HepG2 (cell line): Measurements from ENCODE around the gene KCNE5. TPM values are rescaled to one million over a fixed set of nuclear protein-coding genes. Genes with fewer than 3 reads are reported as not detected.
A peak's percentile ranks its signal among the peaks of the same experiment; 100 is the strongest.

Source experiments
- ATAC-seq: fragments of 200-7000 bp; cut with Tn5 transposase; 3 replicates; pipeline ENCODE4 v1.9.1; 2020; ENCODE audit warnings: mild to moderate bottlenecking, moderate library complexity
- BruUV-seq: library from RNA; stranded (reverse); fragments of 400-500 nt; replicated peaks from 2 replicates; lab custom pipeline; 2021; lab: Mats Ljungman, UMichigan
- CTCF ChIA-PET: fragments of 300-600 bp; formaldehyde crosslinking; extraction: SDS; loops from one replicate; lab custom pipeline; 2021; ENCODE audit warnings: low total read pairs, inconsistent platforms, low intra/inter-chr PET ratio; lab: Yijun Ruan, JAX
- POLR2A ChIA-PET: fragments of 350-600 bp; sonication (Branson Sonifier 250); formaldehyde crosslinking; loops from one replicate; lab custom pipeline; 2020; ENCODE audit warnings: antibody characterized with exemption, inconsistent platforms; lab: Yijun Ruan, JAX
- DNase-seq: peaks from one replicate; pipeline ENCODE4 v3.0.0-alpha.2; 2015; ENCODE audit warnings: low spot score
- FAIRE-seq: peaks from 3 replicates; lab custom pipeline; 2011; peaks lifted over from hg19 to GRCh38; lab: Jason Lieb, UNC
- H2AFZ ChIP-seq: one replicate; pipeline ENCODE4 v1.6.1; 2011; ENCODE audit warnings: low read length, inconsistent platforms
- H3K27ac ChIP-seq: fragments of 300-600 bp; 3 replicates; pipeline ENCODE4 v1.8.0; 2011; ENCODE audit warnings: mixed run types, mild to moderate bottlenecking, mixed read lengths, low read length, inconsistent platforms; ENCODE audit not compliant: insufficient read depth; ENCODE audit errors: extremely low read length
- H3K27me3 ChIP-seq, 2 experiments: fragments of 200-600 bp in 1 of 2; 2 replicates in 1 of 2; 3 replicates in 1 of 2; pipeline versions ENCODE4 v1.6.0 to v1.8.0; 2011; ENCODE audit warnings: low read length in 2 of 2, mild to moderate bottlenecking in 2 of 2, moderate library complexity in 2 of 2, inconsistent platforms in 1 of 2; ENCODE audit not compliant: insufficient read depth in 2 of 2, control insufficient read depth in 1 of 2
- H3K36me3 ChIP-seq, 2 experiments: fragments of 200-600 bp in 1 of 2; replicated peaks in 1 of 2; 2 replicates in 1 of 2; 3 replicates in 1 of 2; pipeline versions ENCODE4 v1.5.1 to v1.8.0; 2011; ENCODE audit warnings: low read length in 2 of 2, inconsistent platforms in 1 of 2; ENCODE audit not compliant: insufficient read depth in 2 of 2, control insufficient read depth in 1 of 2
- H3K4me1 ChIP-seq: 2 replicates; pipeline ENCODE4 v1.5.1; 2012; ENCODE audit warnings: low read length, inconsistent platforms; ENCODE audit not compliant: insufficient read depth
- H3K4me2 ChIP-seq: 2 replicates; pipeline ENCODE4 v1.6.0; 2011; ENCODE audit warnings: low read depth, low read length, inconsistent platforms
- H3K4me3 ChIP-seq, 3 experiments: fragments of 200-600 bp in 1 of 3; sonication (generic), shearing (Covaris generic) in 1 of 3; replicated peaks in 1 of 3; 2 replicates each; pipeline ENCODE4 v1.5.1; 2011 to 2016; ENCODE audit warnings: low read length in 3 of 3, inconsistent platforms in 2 of 3, low read depth in 2 of 3, mild to moderate bottlenecking in 2 of 3, control low read depth in 1 of 3, mixed read lengths in 1 of 3; ENCODE audit not compliant: insufficient read depth in 1 of 3
- H3K79me2 ChIP-seq: one replicate; pipeline ENCODE4 v1.6.1; 2011; ENCODE audit warnings: low read length, inconsistent platforms; ENCODE audit not compliant: insufficient read depth
- H3K9ac ChIP-seq: 2 replicates; pipeline ENCODE4 v1.6.0; 2011; ENCODE audit warnings: mild to moderate bottlenecking, low read depth, low read length, inconsistent platforms; ENCODE audit not compliant: insufficient read depth
- H3K9me3 ChIP-seq: 2 replicates; pipeline ENCODE4 v1.5.1; 2012; ENCODE audit warnings: mild to moderate bottlenecking, low read length
- H4K20me1 ChIP-seq: 2 replicates; pipeline ENCODE4 v1.6.0; 2011; ENCODE audit warnings: inconsistent platforms, mild to moderate bottlenecking, low read length, moderate library complexity; ENCODE audit not compliant: insufficient read depth
- GZF1 ChIP-seq: sonication (generic); formaldehyde crosslinking; IDR thresholded peaks from 2 replicates; pipeline ENCODE4 v1.5.1; 2020; ENCODE audit warnings: mild to moderate bottlenecking, missing genetic modification reagents
- HNRNPLL ChIP-seq: fragments of 200-400 bp; formaldehyde crosslinking; IDR thresholded peaks from 2 replicates; pipeline ENCODE4 v1.6.1; 2017; ENCODE audit warnings: mild to moderate bottlenecking, low read depth, low read length; ENCODE audit not compliant: poor library complexity, severe bottlenecking
- MBD4 ChIP-seq: IDR thresholded peaks from 2 replicates; pipeline ENCODE4 v1.6.1; 2012; ENCODE audit warnings: low read length, inconsistent platforms, borderline replicate concordance
- NONO ChIP-seq, 2 experiments: fragments of 450-650 bp in 1 of 2; sonication (generic) in 1 of 2; formaldehyde crosslinking in 1 of 2; IDR thresholded peaks in 1 of 2; conservative IDR thresholded peaks in 1 of 2; 2 replicates each; pipeline versions ENCODE4 v1.6.1 to v1.8.0; 2017 to 2022; ENCODE audit warnings: mild to moderate bottlenecking in 1 of 2, missing genetic modification reagents in 1 of 2, moderate library complexity in 1 of 2
- POLR2AphosphoS5 ChIP-seq: IDR thresholded peaks from 2 replicates; pipeline ENCODE4 v1.6.1; 2012; ENCODE audit warnings: low read depth, low read length
- SMARCC2 ChIP-seq: fragments of 450-650 bp; IDR thresholded peaks from 2 replicates; pipeline ENCODE4 v1.6.1; 2017; ENCODE audit warnings: antibody characterized with exemption, mild to moderate bottlenecking
- TRIM24 ChIP-seq: sonication (generic); formaldehyde crosslinking; IDR thresholded peaks from 2 replicates; pipeline ENCODE4 v1.8.0; 2022; ENCODE audit warnings: mild to moderate bottlenecking, missing genetic modification reagents
- ZNF329 ChIP-seq: sonication (generic); formaldehyde crosslinking; IDR thresholded peaks from 2 replicates; pipeline ENCODE4 v1.9.0; 2021; ENCODE audit warnings: low read depth, mild to moderate bottlenecking, missing genetic modification reagents
- ZNF383 ChIP-seq: sonication (generic); formaldehyde crosslinking; IDR thresholded peaks from 2 replicates; pipeline ENCODE4 v1.4.0; 2020; ENCODE audit warnings: missing genetic modification reagents, mild to moderate bottlenecking, borderline replicate concordance
- WGBS: methylation state at CpG from one replicate; pipeline ENCODE4 v1.1.6; 2017; ENCODE audit warnings: low lambda C conversion rate; 5-methylcytosine and 5-hydroxymethylcytosine counted together
- in situ Hi-C: cut with HindIII; loops from 2 replicates; pipeline ENCODE4 v1.10.0; 2017; ENCODE audit warnings: low pct_unique_long_range_greater_than_20kb; ENCODE audit not compliant: extremely low pct_ligation_motif_present
- intact Hi-C: fragments of 100-400 bp; cut with micrococcal nuclease; formaldehyde crosslinking; loops from one replicate; pipeline ENCODE4 v1.10.0; 2022; ENCODE audit not compliant: unreplicated experiment
- polyA plus RNA-seq, 8 experiments: library from polyadenylated mRNA; depleted of rRNA in 3 of 8; stranded (reverse) in 7 of 8; unstranded in 1 of 8; fragments of >200 nt; fragmentation: Illumina TruSeq in 4 of 8; extraction: Trizol in 4 of 8; gene quantifications; 2 replicates each; pipeline versions ENCODE4 v1.2.1 to v1.2.3, GENCODE V29; 2011 to 2016; ENCODE audit warnings: low read depth in 4 of 8, missing spikeins in 1 of 8, mixed read lengths in 1 of 8; ENCODE audit not compliant: insufficient read depth in 1 of 8
- total RNA-seq, 5 experiments: library from RNA; depleted of rRNA; stranded (reverse); fragments of >200 nt; fragmentation: Illumina TruSeq; extraction: Trizol; gene quantifications; 2 replicates each; pipeline ENCODE4 v1.2.3, GENCODE V29; 2016; ENCODE audit warnings: low read depth in 1 of 5
- TF ChIP-seq, protein P1 (sequence below): sonication (generic); formaldehyde crosslinking; IDR thresholded peaks from 2 replicates; pipeline ENCODE4 v1.4.0; 2020; ENCODE audit warnings: missing genetic modification reagents
- TF ChIP-seq, protein P2 (sequence below): sonication (generic); formaldehyde crosslinking; IDR thresholded peaks from 2 replicates; pipeline ENCODE4 v1.5.0; 2020; ENCODE audit warnings: mild to moderate bottlenecking, low read depth, missing genetic modification reagents, borderline replicate concordance
- TF ChIP-seq, protein P3 (sequence below): fragments of 450-650 bp; IDR thresholded peaks from 2 replicates; pipeline ENCODE4 v1.6.1; 2017; ENCODE audit warnings: mild to moderate bottlenecking
- TF ChIP-seq, protein P4 (sequence below): sonication (generic); formaldehyde crosslinking; IDR thresholded peaks from 2 replicates; pipeline ENCODE4 v1.4.0; 2020; ENCODE audit warnings: mild to moderate bottlenecking, missing genetic modification reagents
- TF ChIP-seq, protein P5 (sequence below): conservative IDR thresholded peaks from 2 replicates; pipeline ENCODE4 v1.6.1; 2018; ENCODE audit warnings: missing genetic modification reagents

The KCNE5 gene
- total and polyA plus RNA-seq, 2 of the 13 experiments (the other 11 are each of a cell fraction or from before 2014, with no cell fraction given), result 0.33 to 1.4 TPM

DNA sequence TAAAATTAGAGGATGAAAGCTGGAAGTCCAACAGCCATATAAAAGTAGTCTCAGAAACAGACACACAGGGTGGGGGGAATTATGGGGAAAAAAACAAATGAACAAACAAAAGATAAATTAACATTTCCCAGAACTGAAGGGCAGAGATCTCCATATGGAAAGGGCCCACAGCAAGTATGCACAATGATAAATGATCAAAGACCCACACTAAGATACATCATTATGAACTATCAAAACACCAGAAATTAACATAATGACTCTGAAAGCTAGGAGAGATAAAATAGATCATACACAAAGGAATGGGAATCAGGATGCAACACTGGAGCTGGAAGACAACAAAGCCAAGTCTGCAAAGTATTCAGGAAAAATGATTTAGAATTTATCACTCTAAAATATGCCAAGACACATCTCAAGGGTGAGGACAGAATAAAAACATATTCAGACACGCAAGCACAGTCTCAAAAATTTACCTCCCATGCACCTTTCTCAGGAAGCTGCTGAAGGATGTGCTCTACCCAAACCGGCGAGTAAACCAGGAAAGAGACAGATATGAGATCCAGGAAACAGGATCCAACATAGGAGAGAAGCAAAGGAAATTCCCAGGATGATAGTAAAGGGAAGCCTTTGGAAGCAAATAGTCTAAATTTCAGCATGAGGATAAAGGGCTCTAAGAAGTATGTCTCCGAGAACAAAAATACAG is 30.7 kb upstream of the KCNE5 start:
- H3K4me1 ChIP-seq, result peaks cover 8% of the 10 kb centered on the region; the same call in 1 of the 2 replicates
- no peak overlapping the region for H3K27ac ChIP-seq
- DNase-seq (no peak), FAIRE-seq (no peak), ATAC-seq (no peak)
- peaks cover 58% of the 10 kb centered on the region for H3K79me2 ChIP-seq
- peaks cover 66% of the 10 kb centered on the region for H4K20me1 ChIP-seq
- POLR2A ChIA-PET, result no interaction called here
- BruUV-seq, result no TSS peak
- H3K9me3 ChIP-seq, result no peaks in the 10 kb centered on the region
- H3K9ac ChIP-seq, result no peak overlapping the region
- peaks cover 7 to 40% of the 10 kb centered on the region in 2 experiments for H3K36me3 ChIP-seq
- intact Hi-C loops, result no loop called here
- no peaks in the 10 kb centered on the region for H3K27me3 ChIP-seq
- no peak overlapping the region for H3K4me3 ChIP-seq
- in situ Hi-C loops, result no loop called here
- no peak overlapping the region for H3K4me2 ChIP-seq
- H2AFZ ChIP-seq, result no peak overlapping the region
- 97% methylated on average over 4 of the region's 4 CpGs for WGBS
- CTCF ChIA-PET, result no interaction called here
- TF ChIP-seq ZNF383 (CRISPR knock-in tag) (no peak), MBD4 (peak; percentile 64; the same call in 1 of the 2 replicates), POLR2AphosphoS5 (peak; percentile 36; the same call in 1 of the 2 replicates), HNRNPLL (no peak), NONO (IDR thresholded peaks at IDR 0.05) (no peak), NONO (CRISPR knock-in tag; conservative IDR thresholded peaks at IDR 0.05) (no peak), TRIM24 (CRISPR knock-in tag) (no peak), GZF1 (CRISPR knock-in tag) (no peak), SMARCC2 (no peak), ZNF329 (CRISPR knock-in tag) (no peak)
- TF ChIP-seq, protein P1, sequence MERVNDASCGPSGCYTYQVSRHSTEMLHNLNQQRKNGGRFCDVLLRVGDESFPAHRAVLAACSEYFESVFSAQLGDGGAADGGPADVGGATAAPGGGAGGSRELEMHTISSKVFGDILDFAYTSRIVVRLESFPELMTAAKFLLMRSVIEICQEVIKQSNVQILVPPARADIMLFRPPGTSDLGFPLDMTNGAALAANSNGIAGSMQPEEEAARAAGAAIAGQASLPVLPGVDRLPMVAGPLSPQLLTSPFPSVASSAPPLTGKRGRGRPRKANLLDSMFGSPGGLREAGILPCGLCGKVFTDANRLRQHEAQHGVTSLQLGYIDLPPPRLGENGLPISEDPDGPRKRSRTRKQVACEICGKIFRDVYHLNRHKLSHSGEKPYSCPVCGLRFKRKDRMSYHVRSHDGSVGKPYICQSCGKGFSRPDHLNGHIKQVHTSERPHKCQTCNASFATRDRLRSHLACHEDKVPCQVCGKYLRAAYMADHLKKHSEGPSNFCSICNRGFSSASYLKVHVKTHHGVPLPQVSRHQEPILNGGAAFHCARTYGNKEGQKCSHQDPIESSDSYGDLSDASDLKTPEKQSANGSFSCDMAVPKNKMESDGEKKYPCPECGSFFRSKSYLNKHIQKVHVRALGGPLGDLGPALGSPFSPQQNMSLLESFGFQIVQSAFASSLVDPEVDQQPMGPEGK (CRISPR knock-in tag), result no peak
- TF ChIP-seq, protein P2, sequence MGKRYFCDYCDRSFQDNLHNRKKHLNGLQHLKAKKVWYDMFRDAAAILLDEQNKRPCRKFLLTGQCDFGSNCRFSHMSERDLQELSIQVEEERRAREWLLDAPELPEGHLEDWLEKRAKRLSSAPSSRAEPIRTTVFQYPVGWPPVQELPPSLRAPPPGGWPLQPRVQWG, result no peak
- TF ChIP-seq, protein P3, sequence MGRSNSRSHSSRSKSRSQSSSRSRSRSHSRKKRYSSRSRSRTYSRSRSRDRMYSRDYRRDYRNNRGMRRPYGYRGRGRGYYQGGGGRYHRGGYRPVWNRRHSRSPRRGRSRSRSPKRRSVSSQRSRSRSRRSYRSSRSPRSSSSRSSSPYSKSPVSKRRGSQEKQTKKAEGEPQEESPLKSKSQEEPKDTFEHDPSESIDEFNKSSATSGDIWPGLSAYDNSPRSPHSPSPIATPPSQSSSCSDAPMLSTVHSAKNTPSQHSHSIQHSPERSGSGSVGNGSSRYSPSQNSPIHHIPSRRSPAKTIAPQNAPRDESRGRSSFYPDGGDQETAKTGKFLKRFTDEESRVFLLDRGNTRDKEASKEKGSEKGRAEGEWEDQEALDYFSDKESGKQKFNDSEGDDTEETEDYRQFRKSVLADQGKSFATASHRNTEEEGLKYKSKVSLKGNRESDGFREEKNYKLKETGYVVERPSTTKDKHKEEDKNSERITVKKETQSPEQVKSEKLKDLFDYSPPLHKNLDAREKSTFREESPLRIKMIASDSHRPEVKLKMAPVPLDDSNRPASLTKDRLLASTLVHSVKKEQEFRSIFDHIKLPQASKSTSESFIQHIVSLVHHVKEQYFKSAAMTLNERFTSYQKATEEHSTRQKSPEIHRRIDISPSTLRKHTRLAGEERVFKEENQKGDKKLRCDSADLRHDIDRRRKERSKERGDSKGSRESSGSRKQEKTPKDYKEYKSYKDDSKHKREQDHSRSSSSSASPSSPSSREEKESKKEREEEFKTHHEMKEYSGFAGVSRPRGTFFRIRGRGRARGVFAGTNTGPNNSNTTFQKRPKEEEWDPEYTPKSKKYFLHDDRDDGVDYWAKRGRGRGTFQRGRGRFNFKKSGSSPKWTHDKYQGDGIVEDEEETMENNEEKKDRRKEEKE, result no peak
- TF ChIP-seq, protein P4, sequence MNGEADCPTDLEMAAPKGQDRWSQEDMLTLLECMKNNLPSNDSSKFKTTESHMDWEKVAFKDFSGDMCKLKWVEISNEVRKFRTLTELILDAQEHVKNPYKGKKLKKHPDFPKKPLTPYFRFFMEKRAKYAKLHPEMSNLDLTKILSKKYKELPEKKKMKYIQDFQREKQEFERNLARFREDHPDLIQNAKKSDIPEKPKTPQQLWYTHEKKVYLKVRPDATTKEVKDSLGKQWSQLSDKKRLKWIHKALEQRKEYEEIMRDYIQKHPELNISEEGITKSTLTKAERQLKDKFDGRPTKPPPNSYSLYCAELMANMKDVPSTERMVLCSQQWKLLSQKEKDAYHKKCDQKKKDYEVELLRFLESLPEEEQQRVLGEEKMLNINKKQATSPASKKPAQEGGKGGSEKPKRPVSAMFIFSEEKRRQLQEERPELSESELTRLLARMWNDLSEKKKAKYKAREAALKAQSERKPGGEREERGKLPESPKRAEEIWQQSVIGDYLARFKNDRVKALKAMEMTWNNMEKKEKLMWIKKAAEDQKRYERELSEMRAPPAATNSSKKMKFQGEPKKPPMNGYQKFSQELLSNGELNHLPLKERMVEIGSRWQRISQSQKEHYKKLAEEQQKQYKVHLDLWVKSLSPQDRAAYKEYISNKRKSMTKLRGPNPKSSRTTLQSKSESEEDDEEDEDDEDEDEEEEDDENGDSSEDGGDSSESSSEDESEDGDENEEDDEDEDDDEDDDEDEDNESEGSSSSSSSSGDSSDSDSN (CRISPR knock-in tag), result no peak
- TF ChIP-seq, protein P5, sequence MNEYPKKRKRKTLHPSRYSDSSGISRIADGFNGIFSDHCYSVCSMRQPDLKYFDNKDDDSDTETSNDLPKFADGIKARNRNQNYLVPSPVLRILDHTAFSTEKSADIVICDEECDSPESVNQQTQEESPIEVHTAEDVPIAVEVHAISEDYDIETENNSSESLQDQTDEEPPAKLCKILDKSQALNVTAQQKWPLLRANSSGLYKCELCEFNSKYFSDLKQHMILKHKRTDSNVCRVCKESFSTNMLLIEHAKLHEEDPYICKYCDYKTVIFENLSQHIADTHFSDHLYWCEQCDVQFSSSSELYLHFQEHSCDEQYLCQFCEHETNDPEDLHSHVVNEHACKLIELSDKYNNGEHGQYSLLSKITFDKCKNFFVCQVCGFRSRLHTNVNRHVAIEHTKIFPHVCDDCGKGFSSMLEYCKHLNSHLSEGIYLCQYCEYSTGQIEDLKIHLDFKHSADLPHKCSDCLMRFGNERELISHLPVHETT (CRISPR knock-in tag), result no peak
